ENCODE results near the gene CLBA1.

DNA sequence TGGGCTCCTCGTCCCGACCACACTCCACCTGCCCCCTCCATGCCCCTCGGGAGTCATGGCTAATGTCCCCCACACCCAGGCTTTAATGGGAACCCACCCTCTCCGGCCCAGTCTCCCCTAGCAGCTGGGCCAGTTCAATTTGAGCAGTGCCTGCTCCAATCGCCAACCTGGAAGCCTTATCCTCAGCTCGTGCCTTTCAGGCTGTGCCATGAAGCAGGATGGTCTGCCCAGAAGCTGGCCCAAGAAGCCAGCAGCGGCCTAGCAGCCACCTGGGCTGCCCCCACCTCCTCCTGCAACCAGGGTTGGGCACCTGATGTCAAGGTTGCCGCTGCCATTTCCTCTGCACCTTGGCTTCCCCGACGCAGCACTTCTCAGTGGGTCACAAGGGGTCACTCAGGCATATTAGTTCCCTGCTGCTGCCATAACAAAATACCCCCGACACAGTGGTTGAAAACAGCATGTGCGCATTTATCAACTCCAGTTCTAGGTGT, 2.3 kb upstream of the CLBA1 start:
- TF ChIP-seq EZH2 (IDR thresholded peaks at IDR 0.05) (no peak), FOXP2 (optimal IDR thresholded peaks at IDR 0.05; ENCODE audit: control extremely low read depth, extremely low read length, insufficient read depth) (no peak), POLR2AphosphoS5 (IDR thresholded peaks at IDR 0.05; ENCODE audit: borderline replicate concordance, low read depth, low read length) (no peak)

Data from SK-N-MC (cell line).